NCI-H748 (cell line): ENCODE results near the gene KIFC3.
"Not testable (repeated sequence)": the region's sequence is repeated elsewhere in the genome, so short reads cannot be mapped to it uniquely, and the experiment has no call there.

ENCODE experiments used
- DNase-seq: peaks from one replicate; lab custom pipeline; 2025; ENCODE audit not compliant: unreplicated experiment; lab: John Stamatoyannopoulos, UW

KIFC3 gene

GRCh38 chr16:57725554-57725953, 76.7 kb downstream of the KIFC3 start:
- DNase-seq: peak; percentile 38

- DNase-seq: no peak
Observed at GRCh38 chr16:57725151-57725550, 77.1 kb downstream of the KIFC3 start.

GRCh38 chr16:57724531-57724930, 77.8 kb downstream of the KIFC3 start:
- no peak for DNase-seq

- DNase-seq: no peak
Observed at GRCh38 chr16:57723170-57723569, 79.1 kb downstream of the KIFC3 start.

- no peak for DNase-seq
Observed at GRCh38 chr16:57722651-57723050, 79.6 kb downstream of the KIFC3 start.

- DNase-seq: no peak
Observed at GRCh38 chr16:57722210-57722499, 80.1 kb downstream of the KIFC3 start.

GRCh38 chr16:57721356-57722209, 80.7 kb downstream of the KIFC3 start:
- DNase-seq: no peak

- DNase-seq: peak; percentile 3
Observed at GRCh38 chr16:57720142-57720575, 82.1 kb downstream of the KIFC3 start.

GRCh38 chr16:57714047-57714446, 88.2 kb downstream of the KIFC3 start:
- no peak for DNase-seq

- no peak for DNase-seq
Observed at GRCh38 chr16:57713596-57713995, 88.7 kb downstream of the KIFC3 start.

GRCh38 chr16:57712569-57712968, 89.7 kb downstream of the KIFC3 start:
- DNase-seq: not testable (repeated sequence)

GRCh38 chr16:57711993-57712392, 90.3 kb downstream of the KIFC3 start:
- no peak for DNase-seq

GRCh38 chr16:57711346-57711745, 90.9 kb downstream of the KIFC3 start:
- DNase-seq: no peak

- no peak for DNase-seq
Observed at GRCh38 chr16:57709663-57710062, 92.6 kb downstream of the KIFC3 start.
